GM18909 (cell line): ENCODE data around the gene MRPL33.

ENCODE experiments used
- ATAC-seq: cut with Tn5 transposase; IDR thresholded peaks from one replicate; pipeline ENCODE4 v1.9.1; 2021; ENCODE audit warnings: mild to moderate bottlenecking; ENCODE audit not compliant: unreplicated experiment, poor library complexity

MRPL33 gene

GRCh38 chr2:27772804-27773203 is 1.3 kb downstream of the MRPL33 start:
- no peak for ATAC-seq

GRCh38 chr2:27773959-27774358 is 2.4 kb downstream of the MRPL33 start:
- ATAC-seq, result no peak

GRCh38 chr2:27776097-27776496 is 4.6 kb downstream of the MRPL33 start:
- ATAC-seq, result no peak

- no peak for ATAC-seq
Observed at GRCh38 chr2:27776696-27777095, 5.2 kb downstream of the MRPL33 start.

- no peak for ATAC-seq
Observed at GRCh38 chr2:27779417-27780055, 8.0 kb downstream of the MRPL33 start.

- no peak for ATAC-seq
Observed at GRCh38 chr2:27781496-27781895, 10.0 kb downstream of the MRPL33 start.

- ATAC-seq, result no peak
Observed at GRCh38 chr2:27782701-27783100, 11.2 kb downstream of the MRPL33 start.

GRCh38 chr2:27790796-27791195 is 19.3 kb downstream of the MRPL33 start:
- no peak for ATAC-seq

GRCh38 chr2:27792759-27793158 is 21.2 kb downstream of the MRPL33 start:
- no peak for ATAC-seq

GRCh38 chr2:27795093-27795834 is 23.7 kb downstream of the MRPL33 start:
- ATAC-seq, result no peak

- ATAC-seq, result no peak
Observed at GRCh38 chr2:27795868-27796277, 24.4 kb downstream of the MRPL33 start.

GRCh38 chr2:27796791-27797765 is 25.6 kb downstream of the MRPL33 start:
- ATAC-seq, result no peak

- ATAC-seq, result no peak
Observed at GRCh38 chr2:27797841-27798240, 26.3 kb downstream of the MRPL33 start.

GRCh38 chr2:27798486-27798885 is 27.0 kb downstream of the MRPL33 start:
- ATAC-seq, result no peak

- ATAC-seq, result no peak
Observed at GRCh38 chr2:27798948-27799645, 27.6 kb downstream of the MRPL33 start.

- ATAC-seq, result no peak
Observed at GRCh38 chr2:27799646-27800010, 28.1 kb downstream of the MRPL33 start.

GRCh38 chr2:27800856-27801255 is 29.3 kb downstream of the MRPL33 start:
- no peak for ATAC-seq

- no peak for ATAC-seq
Observed at GRCh38 chr2:27802547-27802946, 31.0 kb downstream of the MRPL33 start.

- no peak for ATAC-seq
Observed at GRCh38 chr2:27803046-27803445, 31.5 kb downstream of the MRPL33 start.

- ATAC-seq, result no peak
Observed at GRCh38 chr2:27804146-27804545, 32.6 kb downstream of the MRPL33 start.
